GM23338 (cell line): ENCODE data around the gene TMEM30A. TPM values are rescaled to one million over a fixed set of nuclear protein-coding genes. Genes with fewer than 3 reads are reported as not detected.

Experiments
- ATAC-seq: fragments of 200-7000 bp; cut with Tn5 transposase; 3 replicates; pipeline ENCODE4 v1.9.1; 2020
- DNase-seq: peaks from one replicate; pipeline ENCODE4 v3.0.0-alpha.2; 2015; ENCODE audit warnings: low spot score
- H2AFZ ChIP-seq: fragments of 200-600 bp; sonication (generic); 2 replicates; pipeline ENCODE4 v1.8.0; 2016; ENCODE audit warnings: antibody characterized with exemption, mild to moderate bottlenecking, moderate library complexity
- H3F3A ChIP-seq: fragments of 200-600 bp; sonication (generic); replicated peaks from 2 replicates; pipeline ENCODE4 v1.8.0; 2017; ENCODE audit warnings: antibody characterized with exemption, mixed run types, low read depth
- H3K27ac ChIP-seq: fragments of 200-600 bp; sonication (generic); 2 replicates; pipeline ENCODE4 v1.6.1; 2016; ENCODE audit warnings: low read depth
- H3K27me3 ChIP-seq: fragments of 200-600 bp; sonication (generic); 2 replicates; pipeline ENCODE4 v1.8.0; 2016; ENCODE audit warnings: mild to moderate bottlenecking, mixed run types, moderate library complexity; ENCODE audit not compliant: insufficient read depth
- H3K36me3 ChIP-seq: fragments of 200-600 bp; sonication (generic); 2 replicates; pipeline ENCODE4 v1.8.0; 2016; ENCODE audit warnings: mild to moderate bottlenecking; ENCODE audit not compliant: insufficient read depth
- H3K4me1 ChIP-seq: fragments of 200-600 bp; sonication (generic); 2 replicates; pipeline ENCODE4 v1.8.0; 2016; ENCODE audit warnings: mild to moderate bottlenecking, moderate library complexity; ENCODE audit not compliant: insufficient read depth
- H3K4me2 ChIP-seq: fragments of 200-600 bp; sonication (generic); 2 replicates; pipeline ENCODE4 v1.7.1; 2017; ENCODE audit warnings: mixed run types
- H3K4me3 ChIP-seq: fragments of 200-600 bp; sonication (generic); 2 replicates; pipeline ENCODE4 v1.6.1; 2016; ENCODE audit warnings: mixed run types
- H3K79me2 ChIP-seq: fragments of 200-600 bp; sonication (generic); replicated peaks from 2 replicates; pipeline ENCODE4 v1.8.0; 2017; ENCODE audit warnings: mild to moderate bottlenecking; ENCODE audit not compliant: insufficient read depth
- H3K9me2 ChIP-seq: fragments of 200-600 bp; sonication (generic); 2 replicates; pipeline ENCODE4 v1.8.0; 2017; ENCODE audit not compliant: insufficient read depth
- H4K20me1 ChIP-seq: fragments of 200-600 bp; sonication (generic); replicated peaks from 2 replicates; pipeline ENCODE4 v1.8.0; 2017; ENCODE audit warnings: mild to moderate bottlenecking; ENCODE audit not compliant: insufficient read depth
- H3K27ac Mint-ChIP-seq: 2 replicates; pipeline ENCODE4 v1.8.0; 2020; ENCODE audit warnings: inconsistent platforms, mild to moderate bottlenecking, moderate library complexity, mixed read lengths
- H3K27me3 Mint-ChIP-seq: 3 replicates; pipeline ENCODE4 v1.8.0; 2022; ENCODE audit warnings: low read depth, mild to moderate bottlenecking, moderate library complexity, mixed read lengths, inconsistent platforms; ENCODE audit not compliant: insufficient read depth, poor library complexity
- H3K36me3 Mint-ChIP-seq: 3 replicates; pipeline ENCODE4 v1.8.0; 2021; ENCODE audit warnings: low read depth, mild to moderate bottlenecking, inconsistent platforms, moderate library complexity, mixed read lengths
- H3K4me1 Mint-ChIP-seq: 3 replicates; pipeline ENCODE4 v1.8.0; 2020; ENCODE audit warnings: mild to moderate bottlenecking, inconsistent platforms, mixed read lengths
- H3K4me3 Mint-ChIP-seq: 3 replicates; pipeline ENCODE4 v1.8.0; 2021; ENCODE audit warnings: moderate library complexity, mild to moderate bottlenecking, inconsistent platforms, mixed read lengths
- H3K9me3 Mint-ChIP-seq: 3 replicates; pipeline ENCODE4 v1.8.0; 2020; ENCODE audit warnings: moderate library complexity, mild to moderate bottlenecking, inconsistent platforms, mixed read lengths
- CREB1 ChIP-seq: fragments of 250-450 bp; sonication (Bioruptor Pico); IDR thresholded peaks from 2 replicates; pipeline ENCODE4 v1.5.0; 2020; ENCODE audit warnings: low read depth, mild to moderate bottlenecking, moderate library complexity
- polyA plus RNA-seq: library from polyadenylated mRNA; unstranded; fragments of >200 nt; fragmentation: Nextera tagmentation; extraction: Ambion mirVana; gene quantifications from 2 replicates; pipeline ENCODE4 v1.2.1, GENCODE V29; 2016
- total RNA-seq: library from RNA; depleted of rRNA; stranded (reverse); fragments of >200 nt; shearing (Covaris generic); gene quantifications from 2 replicates; pipeline ENCODE4 v1.2.3, GENCODE V29; 2014
- TF ChIP-seq, protein P1 (sequence below), 2 experiments: fragments of 200-600 bp in 1 of 2; sonication (generic) in 1 of 2; conservative IDR thresholded peaks; 2 replicates each; pipeline versions ENCODE4 v1.5.1 to v1.6.1; 2016 to 2017; ENCODE audit warnings: antibody characterized with exemption in 2 of 2, low read depth in 2 of 2, mild to moderate bottlenecking in 2 of 2, moderate library complexity in 1 of 2
- TF ChIP-seq, protein P2 (sequence below): fragments of 250-450 bp; sonication (Bioruptor Pico); IDR thresholded peaks from 2 replicates; pipeline ENCODE4 v1.5.0; 2020; ENCODE audit warnings: mild to moderate bottlenecking, moderate library complexity

The TMEM30A gene
- total and polyA plus RNA-seq, 2 experiments from 2014 or later, result 61.7 to 99.9 TPM

DNA sequence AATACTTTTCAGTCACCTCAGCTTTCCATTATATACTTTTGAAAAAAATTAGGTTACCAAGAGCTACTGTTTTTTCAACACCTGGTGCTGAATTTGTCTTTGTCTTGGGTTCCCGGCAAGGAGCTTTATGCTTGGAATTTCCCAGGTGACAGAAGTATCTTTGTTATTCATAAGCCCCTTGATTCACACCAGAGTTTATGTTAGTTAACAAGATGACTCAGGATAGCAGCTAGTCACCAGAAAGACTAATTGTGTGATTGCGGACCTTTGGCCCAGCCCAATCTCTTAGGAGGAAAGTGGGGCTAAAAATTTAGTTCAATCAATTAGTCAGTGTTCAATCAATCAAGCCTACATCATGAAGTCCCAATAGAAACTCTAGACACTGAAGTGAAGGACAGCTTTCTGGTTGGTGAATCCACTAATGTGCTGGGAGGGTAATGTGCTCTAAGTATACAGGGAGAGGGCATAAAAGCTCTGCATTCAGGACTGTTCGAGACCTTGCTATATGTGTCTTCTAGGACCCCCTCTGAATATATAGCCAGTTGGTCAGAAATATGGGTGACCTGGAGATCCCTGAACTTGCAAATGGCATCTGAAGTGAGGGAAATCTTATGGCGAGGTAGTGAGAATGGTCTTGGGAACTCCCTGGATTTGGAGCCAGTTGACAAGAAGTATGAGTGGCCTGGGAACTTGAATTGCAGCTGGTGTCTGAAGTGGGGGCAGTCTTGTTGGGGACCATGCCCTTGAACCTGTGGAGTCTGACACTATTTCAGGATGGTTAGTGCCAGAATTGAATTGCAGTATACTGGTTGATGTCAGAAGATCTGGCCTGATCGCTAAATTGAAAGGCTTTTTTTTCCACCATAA, 16.2 kb downstream of the TMEM30A start:
- TF ChIP-seq, protein P1, sequence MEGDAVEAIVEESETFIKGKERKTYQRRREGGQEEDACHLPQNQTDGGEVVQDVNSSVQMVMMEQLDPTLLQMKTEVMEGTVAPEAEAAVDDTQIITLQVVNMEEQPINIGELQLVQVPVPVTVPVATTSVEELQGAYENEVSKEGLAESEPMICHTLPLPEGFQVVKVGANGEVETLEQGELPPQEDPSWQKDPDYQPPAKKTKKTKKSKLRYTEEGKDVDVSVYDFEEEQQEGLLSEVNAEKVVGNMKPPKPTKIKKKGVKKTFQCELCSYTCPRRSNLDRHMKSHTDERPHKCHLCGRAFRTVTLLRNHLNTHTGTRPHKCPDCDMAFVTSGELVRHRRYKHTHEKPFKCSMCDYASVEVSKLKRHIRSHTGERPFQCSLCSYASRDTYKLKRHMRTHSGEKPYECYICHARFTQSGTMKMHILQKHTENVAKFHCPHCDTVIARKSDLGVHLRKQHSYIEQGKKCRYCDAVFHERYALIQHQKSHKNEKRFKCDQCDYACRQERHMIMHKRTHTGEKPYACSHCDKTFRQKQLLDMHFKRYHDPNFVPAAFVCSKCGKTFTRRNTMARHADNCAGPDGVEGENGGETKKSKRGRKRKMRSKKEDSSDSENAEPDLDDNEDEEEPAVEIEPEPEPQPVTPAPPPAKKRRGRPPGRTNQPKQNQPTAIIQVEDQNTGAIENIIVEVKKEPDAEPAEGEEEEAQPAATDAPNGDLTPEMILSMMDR (conservative IDR thresholded peaks at IDR 0.05; ENCODE audit: low read depth in 2 of 2), result no peak
- TF ChIP-seq CREB1 (CRISPR knock-in tag), result 0 out of 2 replicates have a peak, but pooled peaks have one; percentile 39
- TF ChIP-seq, protein P2, sequence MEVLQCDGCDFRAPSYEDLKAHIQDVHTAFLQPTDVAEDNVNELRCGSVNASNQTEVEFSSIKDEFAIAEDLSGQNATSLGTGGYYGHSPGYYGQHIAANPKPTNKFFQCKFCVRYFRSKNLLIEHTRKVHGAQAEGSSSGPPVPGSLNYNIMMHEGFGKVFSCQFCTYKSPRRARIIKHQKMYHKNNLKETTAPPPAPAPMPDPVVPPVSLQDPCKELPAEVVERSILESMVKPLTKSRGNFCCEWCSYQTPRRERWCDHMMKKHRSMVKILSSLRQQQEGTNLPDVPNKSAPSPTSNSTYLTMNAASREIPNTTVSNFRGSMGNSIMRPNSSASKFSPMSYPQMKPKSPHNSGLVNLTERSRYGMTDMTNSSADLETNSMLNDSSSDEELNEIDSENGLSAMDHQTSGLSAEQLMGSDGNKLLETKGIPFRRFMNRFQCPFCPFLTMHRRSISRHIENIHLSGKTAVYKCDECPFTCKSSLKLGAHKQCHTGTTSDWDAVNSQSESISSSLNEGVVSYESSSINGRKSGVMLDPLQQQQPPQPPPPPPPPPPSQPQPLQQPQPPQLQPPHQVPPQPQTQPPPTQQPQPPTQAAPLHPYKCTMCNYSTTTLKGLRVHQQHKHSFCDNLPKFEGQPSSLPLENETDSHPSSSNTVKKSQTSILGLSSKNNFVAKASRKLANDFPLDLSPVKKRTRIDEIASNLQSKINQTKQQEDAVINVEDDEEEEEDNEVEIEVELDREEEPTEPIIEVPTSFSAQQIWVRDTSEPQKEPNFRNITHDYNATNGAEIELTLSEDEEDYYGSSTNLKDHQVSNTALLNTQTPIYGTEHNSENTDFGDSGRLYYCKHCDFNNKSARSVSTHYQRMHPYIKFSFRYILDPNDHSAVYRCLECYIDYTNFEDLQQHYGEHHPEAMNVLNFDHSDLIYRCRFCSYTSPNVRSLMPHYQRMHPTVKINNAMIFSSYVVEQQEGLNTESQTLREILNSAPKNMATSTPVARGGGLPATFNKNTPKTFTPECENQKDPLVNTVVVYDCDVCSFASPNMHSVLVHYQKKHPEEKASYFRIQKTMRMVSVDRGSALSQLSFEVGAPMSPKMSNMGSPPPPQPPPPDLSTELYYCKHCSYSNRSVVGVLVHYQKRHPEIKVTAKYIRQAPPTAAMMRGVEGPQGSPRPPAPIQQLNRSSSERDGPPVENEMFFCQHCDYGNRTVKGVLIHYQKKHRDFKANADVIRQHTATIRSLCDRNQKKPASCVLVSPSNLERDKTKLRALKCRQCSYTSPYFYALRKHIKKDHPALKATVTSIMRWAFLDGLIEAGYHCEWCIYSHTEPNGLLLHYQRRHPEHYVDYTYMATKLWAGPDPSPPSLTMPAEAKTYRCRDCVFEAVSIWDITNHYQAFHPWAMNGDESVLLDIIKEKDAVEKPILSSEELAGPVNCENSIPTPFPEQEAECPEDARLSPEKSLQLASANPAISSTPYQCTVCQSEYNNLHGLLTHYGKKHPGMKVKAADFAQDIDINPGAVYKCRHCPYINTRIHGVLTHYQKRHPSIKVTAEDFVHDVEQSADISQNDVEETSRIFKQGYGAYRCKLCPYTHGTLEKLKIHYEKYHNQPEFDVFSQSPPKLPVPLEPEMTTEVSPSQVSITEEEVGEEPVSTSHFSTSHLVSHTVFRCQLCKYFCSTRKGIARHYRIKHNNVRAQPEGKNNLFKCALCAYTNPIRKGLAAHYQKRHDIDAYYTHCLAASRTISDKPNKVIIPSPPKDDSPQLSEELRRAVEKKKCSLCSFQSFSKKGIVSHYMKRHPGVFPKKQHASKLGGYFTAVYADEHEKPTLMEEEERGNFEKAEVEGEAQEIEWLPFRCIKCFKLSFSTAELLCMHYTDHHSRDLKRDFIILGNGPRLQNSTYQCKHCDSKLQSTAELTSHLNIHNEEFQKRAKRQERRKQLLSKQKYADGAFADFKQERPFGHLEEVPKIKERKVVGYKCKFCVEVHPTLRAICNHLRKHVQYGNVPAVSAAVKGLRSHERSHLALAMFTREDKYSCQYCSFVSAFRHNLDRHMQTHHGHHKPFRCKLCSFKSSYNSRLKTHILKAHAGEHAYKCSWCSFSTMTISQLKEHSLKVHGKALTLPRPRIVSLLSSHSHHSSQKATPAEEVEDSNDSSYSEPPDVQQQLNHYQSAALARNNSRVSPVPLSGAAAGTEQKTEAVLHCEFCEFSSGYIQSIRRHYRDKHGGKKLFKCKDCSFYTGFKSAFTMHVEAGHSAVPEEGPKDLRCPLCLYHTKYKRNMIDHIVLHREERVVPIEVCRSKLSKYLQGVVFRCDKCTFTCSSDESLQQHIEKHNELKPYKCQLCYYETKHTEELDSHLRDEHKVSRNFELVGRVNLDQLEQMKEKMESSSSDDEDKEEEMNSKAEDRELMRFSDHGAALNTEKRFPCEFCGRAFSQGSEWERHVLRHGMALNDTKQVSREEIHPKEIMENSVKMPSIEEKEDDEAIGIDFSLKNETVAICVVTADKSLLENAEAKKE (CRISPR knock-in tag), result 0 out of 2 replicates have a peak, but pooled peaks have one; percentile 52
- Mint-ChIP-seq H3K4me3 (peak overlapping the region; percentile 45; the same call in 1 of the 3 replicates), H3K36me3 (peaks cover 35% of the 10 kb centered on the region)

More for the DNA sequence above, 16.2 kb downstream of the TMEM30A start:
- no peaks in the 10 kb centered on the region for H3K27me3 Mint-ChIP-seq
- Histone ChIP-seq H3K36me3 (no peaks in the 10 kb centered on the region), H3K27me3 (no peaks in the 10 kb centered on the region), H3K4me1 (peaks cover 29% of the 10 kb centered on the region), H3K4me2 (peak overlapping the region; percentile 22), H2AFZ (no peak overlapping the region), H3K4me3 (peak overlapping the region; percentile 13; the same call in 1 of the 2 replicates), H4K20me1 (no peaks in the 10 kb centered on the region), H3K27ac (peak overlapping the region; percentile 89), H3K9me2 (0 out of 2 replicates have a peak, but pooled peaks cover 4% of the 10 kb centered on the region), H3F3A (no peaks in the 10 kb centered on the region), H3K79me2 (peaks cover 80% of the 10 kb centered on the region)
- DNase-seq, result peak; percentile 94
- H3K27ac Mint-ChIP-seq, result peak overlapping the region; percentile 96
- ATAC-seq, result peak; percentile 91
- H3K4me1 Mint-ChIP-seq, result peaks cover 25% of the 10 kb centered on the region
- H3K9me3 Mint-ChIP-seq, result peaks cover 18% of the 10 kb centered on the region
